NCI-H2227 treated with DMSO at 0.1 percent for 48 hours (cell line): ENCODE data around the gene ETFDH.
"Not testable (repeated sequence)": the region's sequence is repeated elsewhere in the genome, so short reads cannot be mapped to it uniquely, and the experiment has no call there.

ENCODE experiments used
- DNase-seq: peaks from one replicate; lab custom pipeline; 2025; lab: John Stamatoyannopoulos, UW

Gene ETFDH

GRCh38 chr4:158671915-158672806 lies at the start of gene ETFDH:
TSS of gene ETFDH (plus strand) at chr4:158672296. CDS start at chr4:158672457, 161 bp downstream.
- DNase-seq = peak; percentile 94

GRCh38 chr4:158624889-158625478 lies 47.1 kb upstream of the ETFDH start:
- DNase-seq = no peak

DNA sequence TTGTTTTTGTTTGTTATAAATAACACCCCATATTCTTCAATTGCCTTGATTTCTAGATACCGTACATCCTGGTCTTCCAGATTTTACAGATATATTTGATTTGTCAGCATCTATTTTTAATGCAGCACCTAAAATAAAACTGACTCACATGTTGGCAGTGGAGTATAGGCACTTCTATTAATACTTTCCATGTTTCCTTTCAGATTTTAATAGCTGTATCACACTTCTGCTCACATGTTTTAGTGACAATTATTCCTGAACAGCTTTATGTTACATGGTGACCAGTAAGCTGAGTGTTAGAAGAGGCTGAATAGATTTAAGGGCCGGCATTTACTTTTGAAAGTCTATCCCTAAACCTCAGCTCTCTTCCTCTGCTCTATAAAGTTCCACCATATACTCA lies 46.6 kb upstream of the ETFDH start:
- no peak for DNase-seq

GRCh38 chr4:158630893-158631292 lies 41.2 kb upstream of the ETFDH start:
- DNase-seq = no peak

- DNase-seq = no peak
Observed at GRCh38 chr4:158636619-158637018, 35.5 kb upstream of the ETFDH start.

DNA sequence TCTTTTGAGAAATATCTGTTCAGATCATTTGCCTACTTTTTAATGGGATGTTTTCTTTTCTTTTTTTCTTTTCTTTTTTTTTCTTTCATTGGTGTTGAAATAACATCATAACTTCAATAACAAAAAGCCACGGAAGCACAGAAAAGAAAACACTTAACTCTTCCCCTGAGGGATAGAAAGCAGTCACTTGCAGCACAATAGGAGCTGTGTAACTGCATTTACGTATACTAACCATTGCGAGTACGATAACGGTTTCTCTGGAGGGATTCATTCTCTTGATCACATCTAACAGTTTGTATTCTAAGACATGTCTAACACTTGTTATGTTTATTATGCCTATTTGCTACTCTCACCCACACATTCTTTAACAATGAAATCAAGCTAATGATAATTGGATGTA lies 27.7 kb upstream of the ETFDH start:
- DNase-seq = no peak

DNA sequence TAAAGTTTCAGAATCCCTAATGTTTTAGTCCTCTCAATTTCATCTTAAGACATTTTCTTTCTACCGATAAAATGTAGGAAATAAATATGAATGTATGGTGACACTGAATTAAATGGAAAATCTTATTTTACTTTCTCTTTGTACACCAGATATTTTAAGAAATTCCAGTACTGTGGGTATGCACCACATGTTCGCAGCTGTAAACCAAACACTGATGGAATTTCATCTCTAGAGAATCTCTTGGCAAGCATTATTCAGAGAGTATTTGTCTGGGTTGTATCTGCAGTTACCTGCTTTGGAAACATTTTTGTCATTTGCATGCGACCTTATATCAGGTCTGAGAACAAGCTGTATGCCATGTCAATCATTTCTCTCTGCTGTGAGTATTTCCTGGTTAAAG lies 27.3 kb upstream of the ETFDH start:
- DNase-seq = no peak

DNA sequence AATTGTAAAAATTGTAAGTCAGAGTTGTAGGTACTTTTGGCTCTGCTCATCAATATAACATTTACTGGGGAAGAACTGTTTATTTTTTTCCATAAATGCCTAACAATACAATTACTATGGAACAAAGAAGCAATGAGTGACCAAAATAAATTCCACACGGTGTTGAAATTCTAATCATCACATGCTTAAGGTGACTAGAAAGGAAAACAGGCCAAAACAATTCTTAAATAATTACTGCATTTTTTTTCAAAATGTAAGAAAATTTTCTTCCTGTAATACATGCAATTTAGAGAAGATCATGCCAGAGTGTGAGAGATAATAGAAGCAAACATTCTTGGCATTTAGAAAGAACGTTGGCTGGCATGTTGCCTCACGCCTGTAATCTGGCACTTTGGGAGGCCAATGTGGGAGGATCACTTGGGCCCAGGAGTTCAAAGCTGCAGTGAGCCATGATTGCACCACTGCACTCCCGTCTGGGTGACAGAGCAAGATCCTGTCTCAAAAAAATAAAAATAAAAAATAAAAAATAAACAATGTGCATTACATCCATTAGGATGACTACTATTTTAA lies 22.9 kb upstream of the ETFDH start:
- no peak for DNase-seq

GRCh38 chr4:158652920-158653319 lies 19.2 kb upstream of the ETFDH start:
- DNase-seq = no peak

GRCh38 chr4:158656439-158656838 lies 15.7 kb upstream of the ETFDH start:
- DNase-seq = no peak

- DNase-seq = no peak
Observed at GRCh38 chr4:158657291-158657690, 14.8 kb upstream of the ETFDH start.

GRCh38 chr4:158663255-158663654 lies 8.8 kb upstream of the ETFDH start:
- DNase-seq = not testable (repeated sequence)

GRCh38 chr4:158663707-158664625 lies 8.1 kb upstream of the ETFDH start:
- not testable (repeated sequence) for DNase-seq

- DNase-seq = no peak
Observed at GRCh38 chr4:158664806-158665205, 7.3 kb upstream of the ETFDH start.

DNA sequence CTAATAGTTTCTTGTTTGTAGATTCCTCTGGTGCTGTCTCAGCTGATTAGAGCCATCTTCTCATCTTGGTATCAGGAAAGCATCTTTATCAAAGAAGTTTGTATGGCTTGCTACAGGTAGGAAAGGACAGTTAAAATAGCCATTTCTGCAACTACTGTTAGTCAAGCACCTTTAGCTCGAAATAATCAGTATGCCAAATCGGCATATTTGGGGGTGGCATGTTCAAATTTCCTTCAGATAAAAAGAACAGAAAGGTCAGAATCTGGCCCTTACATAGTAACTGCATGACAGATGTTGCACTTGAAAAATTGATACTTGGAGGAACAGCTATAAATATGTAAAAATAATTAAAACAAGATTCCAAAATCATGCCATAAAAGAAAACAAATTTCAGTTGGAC lies 5.2 kb upstream of the ETFDH start:
- DNase-seq = no peak

GRCh38 chr4:158667651-158668198 lies 4.4 kb upstream of the ETFDH start:
- no peak for DNase-seq

GRCh38 chr4:158669310-158669709 lies 2.8 kb upstream of the ETFDH start:
- no peak for DNase-seq

DNA sequence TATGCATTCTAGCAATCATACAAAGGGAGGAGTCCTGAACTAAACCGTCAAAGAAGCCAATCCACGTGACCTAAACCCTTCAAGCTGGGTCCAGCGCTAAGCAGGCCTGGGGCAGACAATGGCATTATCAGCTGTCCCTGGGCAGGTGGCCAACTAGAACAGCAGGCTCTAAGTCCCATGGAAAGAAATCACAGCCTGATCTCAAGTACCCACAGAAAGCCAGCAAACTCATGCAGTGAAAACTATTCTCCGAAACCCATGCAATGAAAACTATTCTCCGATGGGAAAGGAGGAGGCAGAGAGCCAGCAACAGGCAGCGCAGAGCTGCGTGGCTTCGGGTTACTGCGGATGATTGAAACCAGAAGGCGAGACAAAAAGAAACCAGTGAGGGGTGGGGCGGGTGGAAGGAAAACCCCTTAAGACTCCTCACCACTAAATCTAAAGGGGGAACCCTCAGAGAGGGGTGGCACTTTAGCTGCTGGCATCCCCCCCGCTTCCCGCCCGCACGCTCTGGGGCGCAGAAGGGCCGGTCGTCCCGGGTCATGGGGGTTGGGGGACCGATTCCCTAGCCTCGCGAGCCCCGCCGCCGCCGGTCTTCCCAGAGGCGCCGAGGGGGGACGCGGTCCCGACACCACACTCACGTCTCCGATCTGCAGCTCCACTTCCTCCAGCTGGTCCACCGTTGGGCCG lies 976 bp upstream of the ETFDH start:
- DNase-seq = peak; percentile 55

DNA sequence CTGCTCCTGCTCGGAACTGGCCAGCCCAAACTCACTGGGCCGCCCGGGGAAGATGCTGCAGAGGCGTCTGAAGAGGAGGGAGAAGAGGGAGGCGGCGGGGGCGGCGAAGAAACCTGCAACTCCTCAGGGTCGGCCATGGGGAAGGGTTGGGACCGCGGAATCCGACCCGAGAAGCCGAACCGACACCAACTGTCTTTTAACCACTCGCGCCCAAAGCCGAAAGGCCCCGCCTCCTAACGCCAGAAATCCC lies 506 bp upstream of the ETFDH start, which contains the start of gene C4orf46:
Gene C4orf46 (minus strand): TSS at position 223 of the 250 bp plus-strand sequence. CDS start 86 bp downstream, at position 137.
- no peak for DNase-seq

DNA sequence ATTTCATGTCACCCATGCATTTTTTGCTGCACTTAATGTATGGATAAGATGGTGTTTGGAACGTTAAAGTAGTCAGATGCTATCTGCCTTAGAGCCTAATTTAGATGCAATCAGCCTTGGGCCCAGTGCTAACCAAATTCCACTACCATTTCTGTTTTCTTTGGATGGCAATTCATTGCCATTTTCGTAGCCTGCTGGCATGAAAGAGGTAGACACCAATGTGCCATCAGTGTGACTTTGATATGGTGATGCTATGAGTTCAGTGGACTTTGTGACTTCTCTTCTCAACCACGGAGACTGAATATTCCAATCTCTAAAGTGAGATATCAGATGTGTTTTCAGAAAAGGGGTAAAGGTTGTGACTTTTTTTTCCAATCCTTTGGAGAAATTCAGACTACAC lies 1.5 kb downstream of the ETFDH start:
- DNase-seq = no peak

GRCh38 chr4:158676076-158676475 lies 4.0 kb downstream of the ETFDH start:
- no peak for DNase-seq
